Smooth muscle cell of the coronary artery (primary cell): Measurements from ENCODE around the gene UPF2. TPM values are rescaled to one million over a fixed set of nuclear protein-coding genes. Genes with fewer than 3 reads are reported as not detected.

Source experiments
- total RNA-seq: library from RNA; depleted of rRNA; stranded (reverse); fragments of >200 nt; gene quantifications from 2 replicates; pipeline ENCODE4 v1.2.3, GENCODE V29; 2014; ENCODE audit warnings: low replicate concordance

The UPF2 gene
- 7.3 and 11.6 TPM in 2 replicates for total RNA-seq

GRCh38 chr10:12042797-12043651 lies at the start of gene UPF2:
UPF2 (minus strand) TSS chr10:12042809; CDS start chr10:12035423, 7,386 bp downstream.

GRCh38 chr10:12068449-12069269 lies 26.1 kb upstream of the UPF2 start, which contains the start of gene DHTKD1:
DHTKD1 (plus strand) TSS chr10:12068954; CDS start chr10:12069034, 80 bp downstream.

Other genes starting within 250 kb of the UPF2 start
- 0.70 and 2.3 TPM in 2 replicates for gene PROSER2, start 219.5 kb downstream of the UPF2 start, total RNA-seq
- gene DHTKD1, start 26.1 kb upstream of the UPF2 start, total RNA-seq, result 19.9 and 29.5 TPM in 2 replicates
- gene SEC61A2, start 86.9 kb upstream of the UPF2 start, total RNA-seq, result 2.8 and 4.1 TPM in 2 replicates
- gene NUDT5, start 153.1 kb upstream of the UPF2 start, total RNA-seq, result 37.2 and 48.0 TPM in 2 replicates
- 168 and 328 TPM in 2 replicates for gene CDC123, start 153.4 kb upstream of the UPF2 start, total RNA-seq